Aorta (tissue), 5 donors: Measurements from ENCODE around the gene ZBTB47. TPM values are rescaled to one million over a fixed set of nuclear protein-coding genes. Genes with fewer than 3 reads are reported as not detected.

Source experiments
- ATAC-seq: fragments of 200-7000 bp; cut with Tn5 transposase; one replicate; pipeline ENCODE4 v1.9.1; 2022; ENCODE audit warnings: moderate library complexity; ENCODE audit not compliant: low FRiP score
- DNase-seq, 2 donors: peaks; one replicate each; pipeline ENCODE4 v3.0.0-alpha.2; 2020
- H3K27ac ChIP-seq, 2 donors: one replicate each; pipeline ENCODE4 v1.5.1; 2013; ENCODE audit warnings: low read length in 2 of 2, mild to moderate bottlenecking in 2 of 2, moderate library complexity in 2 of 2, control low read depth in 1 of 2, inconsistent platforms in 1 of 2, low read depth in 1 of 2
- H3K27me3 ChIP-seq, 2 donors: one replicate each; pipeline ENCODE4 v1.6.1; 2013; ENCODE audit warnings: control low read depth in 1 of 2, low read length in 1 of 2, mild to moderate bottlenecking in 1 of 2, moderate library complexity in 1 of 2; ENCODE audit not compliant: insufficient read depth in 2 of 2, control insufficient read depth in 1 of 2
- H3K36me3 ChIP-seq, 2 donors: one replicate each; pipeline ENCODE4 v1.6.1; 2013; ENCODE audit warnings: control low read depth in 1 of 2, low read length in 1 of 2, mild to moderate bottlenecking in 1 of 2; ENCODE audit not compliant: insufficient read depth in 2 of 2, control insufficient read depth in 1 of 2
- H3K4me1 ChIP-seq, 2 donors: one replicate each; pipeline ENCODE4 v1.6.1; 2013; ENCODE audit warnings: low read length in 2 of 2, control low read depth in 1 of 2, mild to moderate bottlenecking in 1 of 2, moderate library complexity in 1 of 2; ENCODE audit not compliant: insufficient read depth in 2 of 2, control insufficient read depth in 1 of 2
- H3K4me3 ChIP-seq, 2 donors: one replicate each; pipeline ENCODE4 v1.5.1; 2013; ENCODE audit warnings: low read length in 2 of 2, control low read depth in 1 of 2, mild to moderate bottlenecking in 1 of 2
- H3K9me3 ChIP-seq: one replicate; pipeline ENCODE4 v1.6.1; 2013; ENCODE audit warnings: mild to moderate bottlenecking, low read length; ENCODE audit not compliant: control insufficient read depth
- WGBS, 2 donors: extraction: QIAGEN DNeasy Blood & Tissue Kit; methylation state at CpG; one replicate each; pipeline ENCODE4 v1.1.7; 2013; 5-methylcytosine and 5-hydroxymethylcytosine counted together
- intact Hi-C, 2 donors: fragments of 100-400 bp; cut with DNase I; formaldehyde crosslinking; loops; one replicate each; pipeline versions ENCODE4 v1.14.2 to v1.15.0; 2022
- polyA plus RNA-seq, 2 donors: library from polyadenylated mRNA; stranded (reverse); fragments of 200-250 nt; gene quantifications; one replicate each; pipeline ENCODE4 v1.2.3, GENCODE V29; 2013
- total RNA-seq, 2 donors: library from RNA; stranded (reverse); fragmentation: NEBNext Ultra II Directional; extraction: Animal tissue kit (Norgen Biotek cat#: 25700); gene quantifications; one replicate each; pipeline ENCODE4 v1.2.1, GENCODE V29; 2021
- donor health status: healthy with polysubstance abuse.
- donor health status: Bipolar disorder and iron deficiency.
- donor health status: DM: no; HTN: no; CAD: no.
- donor health status: DM: no; HTN: no; CAD: no.
- donor health status: DM: yes; HTN: yes; CAD: no.

ZBTB47 gene
- total and polyA plus RNA-seq, 4 donors = 42.3 to 82.0 (median 74.8) TPM

DNA sequence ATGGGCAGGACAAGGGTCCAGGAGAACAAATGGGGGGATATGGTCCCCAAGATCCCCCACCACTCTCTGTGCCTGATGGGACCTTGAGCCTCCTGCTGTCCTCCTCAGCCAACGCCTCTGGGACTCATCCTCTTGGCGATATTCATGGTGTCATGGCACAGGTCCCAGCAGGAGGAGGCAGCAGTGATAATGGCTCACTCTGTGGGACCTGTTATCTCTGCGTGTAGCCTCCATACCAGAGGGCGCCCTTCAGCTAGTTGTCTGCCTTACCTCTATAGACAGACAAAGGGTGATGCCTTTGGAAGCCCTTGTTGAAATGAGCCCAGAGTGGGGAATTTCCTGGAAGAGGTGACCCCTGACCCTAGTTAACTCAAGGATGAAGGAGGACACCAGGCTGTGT, 7.4 kb downstream of the ZBTB47 start:
- no peaks in the 10 kb centered on the region for H3K9me3 ChIP-seq
- intact Hi-C loops = no loop called here
- H3K4me3 ChIP-seq = no peak overlapping the region
- ATAC-seq (no peak), DNase-seq (no peak)
- H3K27me3 ChIP-seq = no peaks in the 10 kb centered on the region
- no peaks in the 10 kb centered on the region for H3K4me1 ChIP-seq
- no peak overlapping the region for H3K27ac ChIP-seq
- 79 to 81% methylated on average over 4 of the region's 4 CpGs for WGBS, 2 donors
- peaks cover 0 to 2% of the 10 kb centered on the region in 2 donors for H3K36me3 ChIP-seq

DNA sequence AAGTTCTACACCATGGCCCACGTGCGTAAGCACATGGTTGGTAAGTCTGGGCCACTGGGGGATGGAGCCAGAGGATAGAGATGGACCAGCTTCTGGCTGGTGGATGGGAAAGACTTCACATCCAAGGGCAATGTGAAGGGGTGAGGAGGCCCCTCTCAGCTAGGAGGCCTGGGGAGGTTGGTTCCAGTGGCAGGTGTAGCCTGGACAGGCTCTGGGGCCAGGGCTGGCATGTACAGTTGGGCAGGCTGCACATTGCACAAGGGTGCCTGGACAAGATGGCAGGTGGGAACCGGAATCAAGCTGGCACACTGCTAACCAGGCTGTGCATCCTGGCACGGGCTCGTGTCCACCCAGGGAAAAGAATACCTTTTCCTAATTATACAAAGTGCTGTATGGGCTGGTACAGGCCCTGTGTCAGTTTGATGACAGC, 8.1 kb downstream of the ZBTB47 start:
- 72 to 77% methylated on average over 5 of the region's 5 CpGs for WGBS, 2 donors
- Histone ChIP-seq H3K27ac (no peak overlapping the region), H3K4me1 (no peaks in the 10 kb centered on the region), H3K36me3 (peaks cover 0 to 2% of the 10 kb centered on the region in 2 donors), H3K27me3 (no peaks in the 10 kb centered on the region), H3K9me3 (no peaks in the 10 kb centered on the region), H3K4me3 (no peak overlapping the region)
- no peak for DNase-seq
- ATAC-seq = no peak
- intact Hi-C loops = no loop called here

DNA sequence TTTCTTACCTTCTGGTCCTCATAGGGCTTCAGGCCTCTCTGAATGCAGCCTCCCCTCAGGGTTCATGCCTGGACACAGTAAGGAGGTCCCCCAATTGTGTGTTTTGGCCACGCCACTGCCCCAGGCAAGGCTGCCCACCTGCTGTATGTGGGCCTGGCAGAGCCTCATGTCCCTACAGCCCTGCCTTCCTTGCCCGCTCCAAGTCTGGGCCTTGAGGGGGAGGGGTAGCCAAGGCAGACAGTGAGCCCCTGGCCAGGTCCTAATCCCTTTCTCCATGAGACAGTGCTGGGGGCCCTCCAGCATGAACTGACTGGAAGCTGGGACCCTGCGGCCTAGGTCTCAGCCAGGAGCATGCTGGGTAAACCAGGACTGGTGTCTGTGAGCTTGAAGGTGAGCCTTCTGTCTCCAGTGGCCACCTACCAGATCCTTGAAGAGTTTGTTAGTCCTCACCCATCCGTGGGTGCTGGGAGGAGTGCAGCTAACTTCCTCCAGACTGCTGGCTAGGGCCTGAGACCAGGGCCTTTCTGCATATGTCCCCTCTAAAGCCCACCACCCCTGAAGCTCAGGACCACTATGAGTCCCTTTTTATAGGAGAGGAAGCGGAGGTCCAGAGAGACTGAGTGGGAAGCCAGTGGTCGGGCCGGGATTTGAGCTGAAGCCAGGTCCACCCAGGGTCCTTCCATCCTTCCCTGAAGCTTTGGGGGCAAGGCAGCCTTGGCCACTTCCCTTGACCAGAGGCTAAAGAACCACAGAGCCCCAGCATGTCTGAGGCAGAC, 8.7 kb downstream of the ZBTB47 start:
- no peak overlapping the region for H3K27ac ChIP-seq
- H3K27me3 ChIP-seq = no peaks in the 10 kb centered on the region
- 56 to 68% methylated on average over 7 of the region's 7 CpGs for WGBS, 2 donors
- DNase-seq = no peak
- peaks cover 0 to 2% of the 10 kb centered on the region in 2 donors for H3K36me3 ChIP-seq
- H3K9me3 ChIP-seq = no peaks in the 10 kb centered on the region
- H3K4me3 ChIP-seq = no peak overlapping the region
- peaks cover 0 to under 1% of the 10 kb centered on the region in 2 donors for H3K4me1 ChIP-seq
- intact Hi-C loops = no loop called here
- ATAC-seq = no peak

DNA sequence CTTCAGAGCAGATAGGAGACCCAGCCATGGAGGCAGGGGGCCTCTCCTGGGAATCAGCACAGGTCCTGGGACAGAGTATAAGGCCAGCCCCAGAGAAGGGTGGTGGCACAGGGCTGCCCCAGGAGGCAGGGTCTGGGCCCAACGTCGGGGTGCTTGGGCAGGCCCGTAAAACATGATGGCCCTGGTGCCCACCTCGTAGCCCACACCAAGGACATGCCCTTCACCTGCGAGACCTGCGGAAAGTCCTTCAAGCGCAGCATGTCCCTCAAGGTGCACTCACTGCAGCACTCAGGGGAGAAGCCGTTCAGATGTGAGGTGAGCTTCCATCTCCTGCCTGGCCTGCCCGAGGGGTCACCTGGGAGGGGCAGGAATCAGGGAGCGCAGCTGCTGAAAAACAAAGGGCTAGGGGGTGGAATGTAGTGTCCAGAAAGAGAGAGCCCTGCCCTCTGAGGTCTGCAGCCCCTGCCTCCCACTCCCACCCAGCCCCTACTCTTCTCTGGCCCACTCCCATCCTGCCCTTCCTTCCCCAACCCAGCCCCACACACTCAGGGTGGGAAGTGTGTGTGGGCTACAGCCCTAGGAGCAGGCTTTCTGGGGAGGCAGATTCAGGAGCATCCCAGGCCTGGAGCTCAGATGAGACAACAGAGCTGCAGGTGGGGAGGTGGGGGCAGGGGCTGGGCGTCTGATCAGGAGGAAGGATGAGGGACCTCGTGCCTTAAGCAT, 9.5 kb downstream of the ZBTB47 start:
- no peak for ATAC-seq
- 74 to 83% methylated on average over 11 to 12 of the region's 12 CpGs for WGBS, 2 donors
- no peaks in the 10 kb centered on the region for H3K9me3 ChIP-seq
- peaks cover 0 to 2% of the 10 kb centered on the region in 2 donors for H3K36me3 ChIP-seq
- H3K4me1 ChIP-seq = peaks cover 0 to 2% of the 10 kb centered on the region in 2 donors
- H3K27ac ChIP-seq = no peak overlapping the region
- no peaks in the 10 kb centered on the region for H3K27me3 ChIP-seq
- no peak overlapping the region for H3K4me3 ChIP-seq
- intact Hi-C loops = no loop called here
- no peak for DNase-seq

DNA sequence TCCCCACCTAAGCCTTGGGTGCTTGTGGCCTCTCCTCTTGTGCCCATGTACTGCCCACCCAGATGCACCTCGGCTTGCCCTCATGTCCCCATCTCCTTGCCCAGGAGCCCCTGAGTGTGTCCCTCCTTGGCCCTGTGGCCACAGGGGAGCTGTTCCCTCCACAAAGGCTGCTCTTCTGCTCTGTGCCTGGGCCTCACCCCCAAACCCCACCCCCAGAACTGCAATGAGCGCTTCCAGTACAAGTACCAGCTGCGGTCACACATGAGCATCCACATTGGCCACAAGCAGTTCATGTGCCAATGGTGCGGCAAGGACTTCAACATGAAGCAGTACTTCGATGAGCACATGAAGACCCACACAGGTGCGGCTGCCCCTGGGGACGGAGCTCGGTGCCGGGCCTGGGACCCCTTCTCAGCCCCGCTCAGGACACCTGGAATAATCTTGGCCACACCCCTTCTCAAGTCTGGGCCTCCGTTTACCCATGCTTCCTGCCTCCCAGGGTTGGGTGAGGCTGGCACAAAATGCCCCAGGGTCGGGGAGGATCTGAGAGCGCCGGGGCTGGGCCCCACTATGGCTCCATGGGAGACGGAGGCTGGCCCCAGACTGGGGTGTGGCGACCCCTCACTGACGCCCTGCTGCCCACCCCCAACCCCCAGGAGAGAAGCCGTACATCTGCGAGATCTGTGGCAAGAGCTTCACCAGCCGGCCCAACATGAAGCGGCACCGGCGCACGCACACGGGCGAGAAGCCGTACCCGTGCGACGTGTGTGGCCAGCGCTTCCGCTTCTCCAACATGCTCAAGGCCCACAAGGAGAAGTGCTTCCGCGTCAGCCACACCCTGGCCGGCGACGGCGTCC, 10.3 kb downstream of the ZBTB47 start:
- Histone ChIP-seq H3K4me1 (peaks cover 0 to 2% of the 10 kb centered on the region in 2 donors), H3K27ac (no peak overlapping the region), H3K27me3 (no peaks in the 10 kb centered on the region), H3K4me3 (no peak overlapping the region), H3K9me3 (no peaks in the 10 kb centered on the region), H3K36me3 (peaks cover 0 to 2% of the 10 kb centered on the region in 2 donors)
- DNase-seq = peak in 1 of 2 donors; percentile 48
- 86 to 90% methylated on average over 38 of the region's 38 CpGs for WGBS, 2 donors
- intact Hi-C loops = no loop called here
- no peak for ATAC-seq

DNA sequence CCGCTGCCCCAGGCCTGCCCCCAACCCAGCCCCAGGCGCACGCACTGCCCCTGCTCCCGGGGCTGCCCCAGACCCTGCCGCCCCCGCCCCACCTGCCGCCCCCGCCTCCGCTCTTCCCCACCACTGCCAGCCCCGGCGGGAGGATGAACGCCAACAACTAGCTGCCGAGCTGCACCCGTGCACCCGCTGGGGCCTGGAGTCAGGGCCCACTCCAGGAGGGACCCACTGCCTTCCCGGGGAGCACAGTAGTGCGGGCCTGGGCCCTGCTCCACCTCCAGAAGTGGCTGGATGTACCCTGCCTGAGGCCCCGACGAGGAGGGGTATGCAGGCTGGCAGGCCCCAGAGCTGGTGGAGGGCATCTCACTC, 10.9 kb downstream of the ZBTB47 start:
- H3K36me3 ChIP-seq = peaks cover 0 to 2% of the 10 kb centered on the region in 2 donors
- WGBS, 2 donors = 76 to 82% methylated on average over 18 to 19 of the region's 19 CpGs
- DNase-seq (no peak), ATAC-seq (no peak)
- peaks cover 0 to 2% of the 10 kb centered on the region in 2 donors for H3K4me1 ChIP-seq
- intact Hi-C loops = no loop called here
- no peaks in the 10 kb centered on the region for H3K9me3 ChIP-seq
- H3K27me3 ChIP-seq = no peaks in the 10 kb centered on the region
- H3K27ac ChIP-seq = no peak overlapping the region
- no peak overlapping the region for H3K4me3 ChIP-seq

DNA sequence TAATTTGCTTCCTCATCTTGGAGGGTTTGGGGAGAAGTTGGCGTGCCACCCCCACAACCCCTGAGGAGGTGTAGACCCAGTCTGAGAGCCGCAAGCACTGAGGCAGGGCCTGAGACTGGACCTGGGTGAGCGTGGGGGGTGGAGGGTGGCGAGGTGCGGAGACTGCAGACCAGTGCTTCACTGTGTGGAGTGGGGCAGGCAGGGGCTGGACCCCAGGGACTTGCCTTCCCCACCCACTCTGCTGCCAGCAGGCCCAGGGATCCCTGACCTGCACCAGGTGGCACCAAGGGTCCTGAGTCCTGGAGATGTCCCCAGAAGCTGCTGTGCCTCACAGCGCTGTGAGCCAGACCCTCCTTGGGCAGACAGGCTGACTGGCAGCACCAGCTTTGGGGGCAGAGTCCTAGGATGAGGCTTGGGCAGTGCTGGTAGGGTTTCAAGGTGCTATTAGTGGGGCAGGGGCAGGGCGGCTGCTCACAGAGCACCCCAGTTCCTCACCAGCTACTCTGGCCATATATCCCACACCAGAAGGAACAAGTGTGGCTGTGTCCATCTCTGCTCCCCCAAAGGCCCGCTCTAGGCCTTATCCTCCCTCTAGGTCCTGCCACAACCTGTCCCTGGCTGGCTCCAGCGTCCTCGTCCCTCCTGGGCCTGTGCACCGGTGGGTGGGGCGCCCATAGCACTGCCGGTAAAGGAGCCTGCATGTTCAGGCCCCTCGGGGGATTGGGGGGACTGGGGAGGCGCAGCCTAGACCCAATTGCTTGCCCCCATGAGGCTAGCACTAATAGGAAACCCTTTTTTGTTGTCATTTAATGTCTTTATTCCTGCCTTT, 11.8 kb downstream of the ZBTB47 start:
- peak in 1 of 2 donors; percentile 76 for DNase-seq
- H3K4me1 ChIP-seq = peaks cover 0 to 2% of the 10 kb centered on the region in 2 donors
- 70 to 76% methylated on average over 14 to 15 of the region's 15 CpGs for WGBS, 2 donors
- intact Hi-C loops = no loop called here
- H3K27ac ChIP-seq = peak overlapping the region in 1 of 2 donors; percentile 9
- no peaks in the 10 kb centered on the region for H3K36me3 ChIP-seq
- H3K9me3 ChIP-seq = no peaks in the 10 kb centered on the region
- no peaks in the 10 kb centered on the region for H3K27me3 ChIP-seq
- ATAC-seq = no peak
- H3K4me3 ChIP-seq = no peak overlapping the region

DNA sequence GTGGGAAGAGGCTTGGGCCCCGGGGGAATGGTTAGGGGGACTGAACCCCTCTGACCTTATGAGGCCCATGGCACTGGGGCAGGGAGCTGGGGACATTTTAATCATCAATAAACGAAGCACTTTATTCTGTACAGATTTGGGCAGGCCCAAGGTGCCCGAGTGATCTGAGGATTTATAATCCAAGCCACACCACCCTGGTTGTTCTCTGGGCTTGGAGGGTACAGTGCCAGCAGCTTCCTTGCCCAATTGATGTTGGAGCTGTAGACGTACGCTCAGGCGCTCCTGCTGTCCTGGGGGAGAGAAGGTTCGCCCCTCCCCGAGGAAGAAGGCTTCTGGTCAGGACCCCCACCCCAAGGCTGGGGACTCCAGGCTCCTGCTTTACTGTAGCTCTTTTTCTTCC, 12.5 kb downstream of the ZBTB47 start:
- intact Hi-C loops = no loop called here
- Histone ChIP-seq H3K27me3 (no peaks in the 10 kb centered on the region), H3K36me3 (no peaks in the 10 kb centered on the region), H3K9me3 (no peaks in the 10 kb centered on the region), H3K4me1 (peaks cover 0 to 2% of the 10 kb centered on the region in 2 donors), H3K27ac (peak overlapping the region in 1 of 2 donors; percentile 9), H3K4me3 (no peak overlapping the region)
- WGBS, 2 donors = 17 to 19% methylated on average over 7 to 8 of the region's 8 CpGs
- ATAC-seq = no peak
- peak in 1 of 2 donors; percentile 43 for DNase-seq
